Liver (tissue), 9 donors: ENCODE data around the gene CLDN20. TPM values are rescaled to one million over a fixed set of nuclear protein-coding genes. Genes with fewer than 3 reads are reported as not detected.
"Not testable (repeated sequence)": the region's sequence is repeated elsewhere in the genome, so short reads cannot be mapped to it uniquely, and the experiment has no call there.

Source experiments
- DNase-seq: peaks from one replicate; pipeline ENCODE4 v3.0.0-alpha.2; 2017; ENCODE audit warnings: low spot score
- H3K27ac ChIP-seq, 2 donors: one replicate each; pipeline ENCODE4 v1.7.0; 2013; ENCODE audit warnings: inconsistent platforms in 2 of 2, low read length in 2 of 2, control low read depth in 1 of 2, low read depth in 1 of 2, mild to moderate bottlenecking in 1 of 2
- H3K27me3 ChIP-seq, 4 donors: one replicate each; pipeline versions ENCODE4 v1.6.1 to v1.7.0; 2013; ENCODE audit warnings: low read length in 3 of 4, inconsistent platforms in 1 of 4, mild to moderate bottlenecking in 1 of 4, moderate library complexity in 1 of 4; ENCODE audit not compliant: control insufficient read depth in 4 of 4, insufficient read depth in 4 of 4
- H3K36me3 ChIP-seq, 4 donors: one replicate each; pipeline versions ENCODE4 v1.6.1 to v1.7.0; 2013; ENCODE audit warnings: low read length in 3 of 4, mild to moderate bottlenecking in 3 of 4, low read depth in 1 of 4, moderate library complexity in 1 of 4; ENCODE audit not compliant: control insufficient read depth in 4 of 4, insufficient read depth in 3 of 4
- H3K4me1 ChIP-seq, 4 donors: one replicate each; pipeline versions ENCODE4 v1.6.1 to v1.7.0; 2013; ENCODE audit warnings: low read length in 3 of 4, mild to moderate bottlenecking in 3 of 4, moderate library complexity in 1 of 4; ENCODE audit not compliant: control insufficient read depth in 4 of 4, insufficient read depth in 4 of 4
- H3K4me3 ChIP-seq, 3 donors: one replicate each; pipeline versions ENCODE4 v1.6.1 to v1.7.0; 2013; ENCODE audit warnings: low read length in 3 of 3, control low read depth in 1 of 3, low read depth in 1 of 3, mild to moderate bottlenecking in 1 of 3
- H3K9ac ChIP-seq, 2 donors: one replicate each; pipeline ENCODE4 v1.7.0; 2013; ENCODE audit warnings: low read length in 2 of 2, mild to moderate bottlenecking in 2 of 2, moderate library complexity in 2 of 2, control low read depth in 1 of 2, low read depth in 1 of 2
- H3K9me3 ChIP-seq, 4 donors: one replicate each; pipeline versions ENCODE4 v1.6.1 to v1.7.0; 2013; ENCODE audit warnings: low read length in 3 of 4; ENCODE audit not compliant: control insufficient read depth in 4 of 4
- EGR1 ChIP-seq, 2 donors: IDR thresholded peaks; 2 replicates each; pipeline ENCODE4 v1.6.1; 2016 to 2018; ENCODE audit warnings: antibody characterized with exemption in 2 of 2, low read depth in 2 of 2
- FOXA1 ChIP-seq: IDR thresholded peaks from 2 replicates; pipeline ENCODE4 v1.6.1; 2016; ENCODE audit warnings: antibody characterized with exemption
- GABPA ChIP-seq, 2 donors: IDR thresholded peaks in 1 of 2; conservative IDR thresholded peaks in 1 of 2; 2 replicates each; pipeline ENCODE4 v1.6.1; 2016; ENCODE audit warnings: antibody characterized with exemption in 2 of 2, mild to moderate bottlenecking in 1 of 2, moderate library complexity in 1 of 2
- HNF4A ChIP-seq, 2 donors: conservative IDR thresholded peaks; 2 replicates each; pipeline ENCODE4 v1.6.1; 2016; ENCODE audit warnings: antibody characterized with exemption in 2 of 2, mild to moderate bottlenecking in 2 of 2
- HNF4G ChIP-seq: IDR thresholded peaks from 2 replicates; pipeline ENCODE4 v1.6.1; 2016; ENCODE audit warnings: antibody characterized with exemption
- MAX ChIP-seq: IDR thresholded peaks from 2 replicates; pipeline ENCODE4 v1.6.1; 2016; ENCODE audit warnings: antibody characterized with exemption
- NR2F2 ChIP-seq: IDR thresholded peaks from 2 replicates; pipeline ENCODE4 v1.6.1; 2016; ENCODE audit warnings: antibody characterized with exemption
- SP1 ChIP-seq: IDR thresholded peaks from 2 replicates; pipeline ENCODE4 v1.6.1; 2018; ENCODE audit warnings: antibody characterized with exemption, mild to moderate bottlenecking
- TAF1 ChIP-seq: conservative IDR thresholded peaks from 2 replicates; pipeline ENCODE4 v1.6.1; 2016; ENCODE audit warnings: antibody characterized with exemption, mild to moderate bottlenecking
- YY1 ChIP-seq: IDR thresholded peaks from 2 replicates; pipeline ENCODE4 v1.6.1; 2016; ENCODE audit warnings: antibody characterized with exemption, mild to moderate bottlenecking
- ZBTB33 ChIP-seq: IDR thresholded peaks from 2 replicates; pipeline ENCODE4 v1.6.1; 2016; ENCODE audit warnings: antibody characterized with exemption
- WGBS: extraction: QIAGEN DNeasy Blood & Tissue Kit; methylation state at CpG from one replicate; pipeline ENCODE4 v1.1.7; 2013; 5-methylcytosine and 5-hydroxymethylcytosine counted together
- polyA plus RNA-seq, 2 donors: library from polyadenylated mRNA; stranded (reverse) in 1 of 2; unstranded in 1 of 2; fragments of 200-250 nt in 1 of 2; fragments of >200 nt in 1 of 2; fragmentation: Nextera tagmentation in 1 of 2; extraction: Ambion mirVana in 1 of 2; gene quantifications; one replicate each; pipeline versions ENCODE4 v1.2.1 to v1.2.3, GENCODE V29; 2013 to 2015
- total RNA-seq, 2 donors: library from RNA; depleted of rRNA; stranded (reverse); fragments of >200 nt; gene quantifications; one replicate each; pipeline ENCODE4 v1.2.3, GENCODE V29; 2014
- TF ChIP-seq, protein P1 (sequence below): IDR thresholded peaks from 2 replicates; pipeline ENCODE4 v1.6.1; 2016; ENCODE audit warnings: antibody characterized with exemption, mild to moderate bottlenecking
- donor health status: healthy.
- donor health status: healthy.
- donor health status: healthy.
- donor health status: healthy.
- donor health status: healthy.

CLDN20 gene
- total and polyA plus RNA-seq, 4 donors: 0.26 TPM; not detected in 3

GRCh38 chr6:155311583-155311982 is 47.8 kb downstream of the CLDN20 start:
- Histone ChIP-seq H3K9ac (no peak overlapping the region), H3K4me1 (peaks cover 0 to 14% (median 9%) of the 10 kb centered on the region in 4 donors), H3K27me3 (no peaks in the 10 kb centered on the region), H3K4me3 (no peak overlapping the region), H3K9me3 (no peaks in the 10 kb centered on the region), H3K36me3 (peaks cover 0 to 21% (median 13%) of the 10 kb centered on the region in 4 donors), H3K27ac (no peak overlapping the region)
- DNase-seq: no peak
- 96% methylated on average over 2 of the region's 2 CpGs for WGBS
- no peak for TF ChIP-seq HNF4G
- TF ChIP-seq FOXA1: no peak
- TF ChIP-seq YY1: no peak
- no peak for TF ChIP-seq NR2F2

DNA sequence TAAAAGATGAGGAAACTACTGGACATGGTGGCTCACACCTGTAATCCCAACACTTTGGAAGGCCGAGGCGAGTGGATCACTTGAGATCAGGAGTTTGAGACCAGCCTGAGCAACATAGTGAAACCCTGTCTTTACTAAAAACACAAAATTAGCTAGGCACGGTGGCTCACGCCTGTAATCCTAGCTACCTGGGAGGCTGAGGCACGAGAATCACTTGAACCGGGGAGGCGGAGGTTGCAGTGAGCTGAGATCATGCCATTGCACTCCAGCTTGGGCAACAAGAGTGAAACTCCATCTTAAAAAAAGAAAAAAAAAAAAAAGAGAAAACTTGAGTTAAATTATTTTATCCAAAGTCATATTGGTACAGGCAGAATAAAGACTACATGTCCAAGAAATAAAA is 49.1 kb downstream of the CLDN20 start:
- DNase-seq, H3K9me3 ChIP-seq, H3K4me3 ChIP-seq, H3K27ac ChIP-seq, H3K27me3 ChIP-seq: not testable (repeated sequence)
- H3K36me3 ChIP-seq: peaks cover 0 to 19% (median 9%) of the 10 kb centered on the region in 4 donors
- H3K4me1 ChIP-seq: peaks cover 0 to 14% (median 9%) of the 10 kb centered on the region in 4 donors
- 96% methylated on average over 7 of the region's 7 CpGs for WGBS
- H3K9ac ChIP-seq: peak overlapping the region in 1 of 2 donors; percentile 16

- Histone ChIP-seq H3K9me3 (no peaks in the 10 kb centered on the region), H3K4me1 (peaks cover 0 to 14% (median 9%) of the 10 kb centered on the region in 4 donors), H3K27me3 (no peaks in the 10 kb centered on the region), H3K27ac (peak overlapping the region; percentile 93 to 96), H3K36me3 (peaks cover 0 to 16% (median 6%) of the 10 kb centered on the region in 4 donors), H3K4me3 (peak overlapping the region; percentile 77 to 97 (median 95)), H3K9ac (peak overlapping the region; percentile 81 to 88)
- WGBS: under 1% methylated on average over 15 of the region's 15 CpGs
- TF ChIP-seq MAX: peak; percentile 20
- peak; percentile 10 for TF ChIP-seq HNF4G
- TF ChIP-seq, protein P1, sequence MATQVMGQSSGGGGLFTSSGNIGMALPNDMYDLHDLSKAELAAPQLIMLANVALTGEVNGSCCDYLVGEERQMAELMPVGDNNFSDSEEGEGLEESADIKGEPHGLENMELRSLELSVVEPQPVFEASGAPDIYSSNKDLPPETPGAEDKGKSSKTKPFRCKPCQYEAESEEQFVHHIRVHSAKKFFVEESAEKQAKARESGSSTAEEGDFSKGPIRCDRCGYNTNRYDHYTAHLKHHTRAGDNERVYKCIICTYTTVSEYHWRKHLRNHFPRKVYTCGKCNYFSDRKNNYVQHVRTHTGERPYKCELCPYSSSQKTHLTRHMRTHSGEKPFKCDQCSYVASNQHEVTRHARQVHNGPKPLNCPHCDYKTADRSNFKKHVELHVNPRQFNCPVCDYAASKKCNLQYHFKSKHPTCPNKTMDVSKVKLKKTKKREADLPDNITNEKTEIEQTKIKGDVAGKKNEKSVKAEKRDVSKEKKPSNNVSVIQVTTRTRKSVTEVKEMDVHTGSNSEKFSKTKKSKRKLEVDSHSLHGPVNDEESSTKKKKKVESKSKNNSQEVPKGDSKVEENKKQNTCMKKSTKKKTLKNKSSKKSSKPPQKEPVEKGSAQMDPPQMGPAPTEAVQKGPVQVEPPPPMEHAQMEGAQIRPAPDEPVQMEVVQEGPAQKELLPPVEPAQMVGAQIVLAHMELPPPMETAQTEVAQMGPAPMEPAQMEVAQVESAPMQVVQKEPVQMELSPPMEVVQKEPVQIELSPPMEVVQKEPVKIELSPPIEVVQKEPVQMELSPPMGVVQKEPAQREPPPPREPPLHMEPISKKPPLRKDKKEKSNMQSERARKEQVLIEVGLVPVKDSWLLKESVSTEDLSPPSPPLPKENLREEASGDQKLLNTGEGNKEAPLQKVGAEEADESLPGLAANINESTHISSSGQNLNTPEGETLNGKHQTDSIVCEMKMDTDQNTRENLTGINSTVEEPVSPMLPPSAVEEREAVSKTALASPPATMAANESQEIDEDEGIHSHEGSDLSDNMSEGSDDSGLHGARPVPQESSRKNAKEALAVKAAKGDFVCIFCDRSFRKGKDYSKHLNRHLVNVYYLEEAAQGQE: no peak
- TF ChIP-seq HNF4A (conservative IDR thresholded peaks at IDR 0.05): peak; percentile 41 to 50
- DNase-seq: no peak
These were observed 49.8 kb downstream of the CLDN20 start for GRCh38 chr6:155313602-155314091.

- peak within 1 kb of the TSS; percentile 77 to 97 (median 95) for H3K4me3 ChIP-seq
- peak within 1 kb of the TSS; percentile 93 to 96 for H3K27ac ChIP-seq
- peaks cover 0 to 15% (median 3%) of the 10 kb centered on the region in 4 donors for H3K36me3 ChIP-seq
- H3K27me3 ChIP-seq: no peaks in the 10 kb centered on the region
- DNase-seq: peak; percentile 97
- under 1% methylated on average over 52 of the region's 52 CpGs for WGBS
- peak within 1 kb of the TSS; percentile 88 to 92 for H3K9ac ChIP-seq
- peaks cover 0 to 14% (median 9%) of the 10 kb centered on the region in 4 donors for H3K4me1 ChIP-seq
- no peaks in the 10 kb centered on the region for H3K9me3 ChIP-seq
- TF ChIP-seq EGR1 (IDR thresholded peaks at IDR 0.05; ENCODE audit: low read depth in 2 of 2) (peak in 1 of 2 donors; percentile 14), TAF1 (no peak), YY1 (peak; percentile 90), ZBTB33 (peak; percentile 73), SP1 (peak; percentile 71), GABPA (IDR thresholded peaks at IDR 0.05 in 1 of 2, conservative IDR thresholded peaks at IDR 0.05 in 1 of 2) (peak; percentile 76 to 94)
- TF ChIP-seq, protein P1: peak; percentile 39
These were observed 50.4 kb downstream of the CLDN20 start, which contains the start of gene TFB1M for GRCh38 chr6:155314092-155314772. Gene TFB1M (minus strand): TSS chr6:155314484. CDS start chr6:155314428, 56 bp downstream.
